HPDE6-E6E7 (cell line): ENCODE results near the gene FAM222B.
"Not testable (repeated sequence)": the region's sequence is repeated elsewhere in the genome, so short reads cannot be mapped to it uniquely, and the experiment has no call there.

Experiments
- DNase-seq: peaks from one replicate; pipeline ENCODE4 v3.0.0; 2011; ENCODE audit warnings: missing footprints; ENCODE audit errors: extremely low spot score

Gene FAM222B

GRCh38 chr17:28726627-28727491, 115.7 kb downstream of the FAM222B start:
- DNase-seq = no peak

- DNase-seq = no peak
Observed at GRCh38 chr17:28726226-28726626, 116.4 kb downstream of the FAM222B start, which contains the start of gene TLCD1. TSS of gene TLCD1 (minus strand) at chr17:28726233. CDS start at chr17:28726097, 136 bp downstream.

GRCh38 chr17:28725660-28726225, 116.8 kb downstream of the FAM222B start:
- no peak for DNase-seq

- DNase-seq = no peak
Observed at GRCh38 chr17:28725166-28725659, 117.4 kb downstream of the FAM222B start.

GRCh38 chr17:28724500-28725165, 118.0 kb downstream of the FAM222B start:
- no peak for DNase-seq

GRCh38 chr17:28723836-28724499, 118.6 kb downstream of the FAM222B start:
- not testable (repeated sequence) for DNase-seq

- DNase-seq = no peak
Observed at GRCh38 chr17:28723159-28723835, 119.3 kb downstream of the FAM222B start.

GRCh38 chr17:28722417-28723158, 120.0 kb downstream of the FAM222B start:
- DNase-seq = no peak

GRCh38 chr17:28720997-28721329, 121.6 kb downstream of the FAM222B start:
- not testable (repeated sequence) for DNase-seq

- DNase-seq = no peak
Observed at GRCh38 chr17:28720247-28720996, 122.2 kb downstream of the FAM222B start.

- no peak for DNase-seq
Observed at GRCh38 chr17:28719021-28719433, 123.6 kb downstream of the FAM222B start.

GRCh38 chr17:28718333-28719020, 124.1 kb downstream of the FAM222B start:
- DNase-seq = no peak

- peak; percentile 51 for DNase-seq
Observed at GRCh38 chr17:28717578-28718332, 124.8 kb downstream of the FAM222B start, which contains the start of gene RAB34. TSS of gene RAB34 (minus strand) at chr17:28717868. CDS start at chr17:28717266, 602 bp downstream.

GRCh38 chr17:28716740-28717577, 125.6 kb downstream of the FAM222B start:
- no peak for DNase-seq

- no peak for DNase-seq
Observed at GRCh38 chr17:28715217-28715616, 127.4 kb downstream of the FAM222B start.

- DNase-seq = no peak
Observed at GRCh38 chr17:28714281-28714680, 128.3 kb downstream of the FAM222B start.

GRCh38 chr17:28712705-28713415, 129.7 kb downstream of the FAM222B start:
- no peak for DNase-seq
